Ishikawa (cell line): ENCODE results near the gene ARFGAP1.

Experiments used
- CEBPB ChIP-seq: IDR thresholded peaks from 2 replicates; pipeline ENCODE4 v1.6.1; 2012
- CREB1 ChIP-seq: IDR thresholded peaks from 2 replicates; pipeline ENCODE4 v1.6.1; 2012; ENCODE audit warnings: low read depth
- EP300 ChIP-seq: IDR thresholded peaks from 2 replicates; pipeline ENCODE4 v1.6.1; 2012; ENCODE audit warnings: borderline replicate concordance
- FOXM1 ChIP-seq: IDR thresholded peaks from 2 replicates; pipeline ENCODE4 v1.6.1; 2012; ENCODE audit warnings: low read depth, borderline replicate concordance
- NFIC ChIP-seq: IDR thresholded peaks from 2 replicates; pipeline ENCODE4 v1.6.1; 2012
- REST ChIP-seq: IDR thresholded peaks from 2 replicates; pipeline ENCODE4 v1.6.1; 2012; ENCODE audit warnings: low read depth, mild to moderate bottlenecking
- TAF1 ChIP-seq: IDR thresholded peaks from 2 replicates; pipeline ENCODE4 v1.6.1; 2012; ENCODE audit warnings: low read depth, mild to moderate bottlenecking
- TEAD4 ChIP-seq: IDR thresholded peaks from 2 replicates; pipeline ENCODE4 v1.6.1; 2012
- USF1 ChIP-seq: IDR thresholded peaks from 2 replicates; pipeline ENCODE4 v1.6.1; 2012
- YY1 ChIP-seq: IDR thresholded peaks from 2 replicates; pipeline ENCODE4 v1.6.1; 2012; ENCODE audit warnings: low read depth
- ZBTB7A ChIP-seq: IDR thresholded peaks from 2 replicates; pipeline ENCODE4 v1.6.1; 2012; ENCODE audit warnings: low read depth

DNA sequence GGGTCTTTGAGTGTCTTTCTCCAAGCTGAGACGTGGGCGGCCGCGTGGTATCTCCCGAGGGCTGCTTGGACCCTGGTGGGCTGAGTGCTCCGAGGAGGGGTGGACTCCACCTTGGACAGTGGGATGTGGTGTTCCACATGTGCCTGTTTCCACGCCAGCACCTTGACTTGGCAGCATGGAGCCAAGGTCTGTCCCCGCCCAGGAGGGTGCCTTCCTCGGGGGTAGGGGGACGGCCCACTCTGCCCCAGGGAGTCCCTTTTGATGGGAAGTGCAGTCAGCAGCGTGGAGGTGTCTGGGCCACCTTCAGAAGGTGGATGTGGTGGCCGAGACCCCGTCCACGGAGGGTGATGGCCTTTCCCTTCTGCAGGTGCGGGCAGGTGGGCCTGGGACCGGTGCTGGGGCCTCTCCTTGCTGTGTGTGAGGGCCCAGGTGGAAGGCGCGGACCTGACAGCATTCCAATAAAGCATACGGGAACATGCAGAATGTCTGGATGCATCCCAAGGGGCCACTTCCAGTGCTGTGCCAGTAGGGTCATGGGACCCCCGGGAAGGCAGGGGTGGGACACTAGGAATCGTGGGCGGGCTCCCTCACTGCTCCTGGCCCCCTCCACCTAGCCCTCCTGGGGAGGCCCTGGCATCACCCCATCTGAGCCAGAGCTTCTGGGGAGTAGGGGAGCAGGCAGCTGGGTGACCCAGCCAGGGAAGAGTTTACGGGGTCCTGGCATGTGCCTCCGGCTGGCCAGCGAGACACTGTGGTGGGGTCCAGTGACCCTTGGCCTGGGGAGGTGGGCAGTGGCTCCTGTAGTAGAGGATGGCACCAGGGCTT lies 16.9 kb downstream of the ARFGAP1 start:
- no peak for TF ChIP-seq FOXM1
- TF ChIP-seq NFIC, result no peak
- TF ChIP-seq REST, result no peak
- TF ChIP-seq EP300, result no peak
- TF ChIP-seq TEAD4, result no peak
- TF ChIP-seq YY1, result no peak
- TF ChIP-seq USF1, result no peak
- TF ChIP-seq CREB1, result no peak
- TF ChIP-seq TAF1, result no peak
- TF ChIP-seq CEBPB, result no peak
- TF ChIP-seq ZBTB7A, result no peak
